Kidney (tissue), 14 donors: ENCODE data around the gene SERPINA6. TPM values are rescaled to one million over a fixed set of nuclear protein-coding genes. Genes with fewer than 3 reads are reported as not detected.

ENCODE experiments used
- DNase-seq, 5 donors: peaks; one replicate each; pipeline ENCODE4 v3.0.0-alpha.2; 2013 to 2020
- FAIRE-seq: peaks from 2 replicates; lab custom pipeline; 2012; peaks lifted over from hg19 to GRCh38; lab: Jason Lieb, UNC
- H3K27ac ChIP-seq, 2 donors: one replicate each; pipeline ENCODE4 v1.7.0; 2013; ENCODE audit warnings: low read depth in 2 of 2, low read length in 2 of 2, inconsistent platforms in 1 of 2
- H3K27me3 ChIP-seq: one replicate; pipeline ENCODE4 v1.7.1; 2013; ENCODE audit warnings: low read length, inconsistent platforms; ENCODE audit not compliant: control insufficient read depth, insufficient read depth
- H3K36me3 ChIP-seq, 3 donors: one replicate each; pipeline versions ENCODE4 v1.7.0 to v1.7.1; 2013; ENCODE audit warnings: low read length in 3 of 3, control low read depth in 1 of 3, inconsistent platforms in 1 of 3; ENCODE audit not compliant: insufficient read depth in 3 of 3, control insufficient read depth in 2 of 3
- H3K4me1 ChIP-seq, 3 donors: one replicate each; pipeline versions ENCODE4 v1.7.0 to v1.7.1; 2013; ENCODE audit warnings: low read length in 3 of 3, inconsistent platforms in 1 of 3, low read depth in 1 of 3; ENCODE audit not compliant: control insufficient read depth in 2 of 3, insufficient read depth in 2 of 3
- H3K4me3 ChIP-seq, 3 donors: one replicate each; pipeline versions ENCODE4 v1.7.0 to v1.8.1; 2013; ENCODE audit warnings: low read length in 3 of 3, control low read depth in 1 of 3, inconsistent platforms in 1 of 3
- H3K9ac ChIP-seq, 3 donors: one replicate each; pipeline versions ENCODE4 v1.7.0 to v1.7.1; 2013; ENCODE audit warnings: low read length in 3 of 3, control low read depth in 1 of 3, inconsistent platforms in 1 of 3
- H3K9me3 ChIP-seq, 3 donors: one replicate each; pipeline versions ENCODE4 v1.7.0 to v1.7.1; 2013; ENCODE audit warnings: low read length in 3 of 3, control low read depth in 1 of 3, inconsistent platforms in 1 of 3; ENCODE audit not compliant: control insufficient read depth in 2 of 3, insufficient read depth in 1 of 3
- CTCF ChIP-seq: IDR thresholded peaks from 3 replicates; pipeline ENCODE4 v1.5.1; 2012; ENCODE audit warnings: mild to moderate bottlenecking, moderate library complexity, borderline replicate concordance; ENCODE audit not compliant: insufficient read depth; ENCODE audit errors: extremely low read depth
- intact Hi-C: fragments of 100-400 bp; cut with DNase I; formaldehyde crosslinking; loops from one replicate; pipeline ENCODE4 v1.11.1; 2022
- polyA plus RNA-seq: library from polyadenylated mRNA; stranded (reverse); fragments of 350-450 nt; fragmentation: Illumina TruSeq; extraction: RNeasy Lipid Tissue Mini Kit (QIAGEN cat#74804); gene quantifications from one replicate; pipeline ENCODE4 v1.2.3, GENCODE V29; 2014; ENCODE audit warnings: low read depth, low replicate concordance; ENCODE audit not compliant: insufficient read depth
- total RNA-seq: library from RNA; stranded (reverse); fragmentation: NEBNext Ultra II Directional; extraction: Animal tissue kit (Norgen Biotek cat#: 25700); gene quantifications from one replicate; pipeline ENCODE4 v1.2.1, GENCODE V29; 2021
- donor health status: control.
- donor health status: control.
- donor health status: control.
- donor health status: control.
- donor health status: control.
- donor health status: DM: yes; HTN: yes; CAD: no.
- donor health status: Normal renal cell carcinoma (clear cell type).

SERPINA6 gene
- total and polyA plus RNA-seq, 2 donors from 2014 or later, result 1.7 to 12.9 TPM

- H3K27me3 ChIP-seq, result no peaks in the 10 kb centered on the region
- no peaks in the 10 kb centered on the region for H3K4me1 ChIP-seq
- no peak overlapping the region for H3K4me3 ChIP-seq
- no peak overlapping the region for H3K27ac ChIP-seq
- intact Hi-C loops, result no loop called here
- no peak overlapping the region for H3K9ac ChIP-seq
- DNase-seq, result no peak
- no peaks in the 10 kb centered on the region for H3K9me3 ChIP-seq
- TF ChIP-seq CTCF, result no peak
- H3K36me3 ChIP-seq, result peaks cover 0 to 6% (median 0%) of the 10 kb centered on the region in 3 donors
- FAIRE-seq, result no peak
Observed at GRCh38 chr14:94313991-94314655, 9.0 kb downstream of the SERPINA6 start.

- FAIRE-seq, result no peak
- Histone ChIP-seq H3K27me3 (no peaks in the 10 kb centered on the region), H3K9me3 (peaks cover 0 to 6% (median 0%) of the 10 kb centered on the region in 3 donors), H3K4me3 (no peak overlapping the region), H3K36me3 (peaks cover 0 to 6% (median 0%) of the 10 kb centered on the region in 3 donors), H3K27ac (no peak overlapping the region), H3K9ac (no peak overlapping the region), H3K4me1 (no peaks in the 10 kb centered on the region)
- no peak for DNase-seq
- TF ChIP-seq CTCF, result no peak
- intact Hi-C loops, result no loop called here
Observed at GRCh38 chr14:94312481-94313246, 10.5 kb downstream of the SERPINA6 start.

GRCh38 chr14:94310248-94310647 is 12.9 kb downstream of the SERPINA6 start:
- no peak for FAIRE-seq

More at GRCh38 chr14:94310248-94310647, 12.9 kb downstream of the SERPINA6 start:
- no peak for DNase-seq
- no peaks in the 10 kb centered on the region for H3K27me3 ChIP-seq
- H3K9me3 ChIP-seq, result peaks cover 0 to 13% (median 0%) of the 10 kb centered on the region in 3 donors
- no peak overlapping the region for H3K27ac ChIP-seq
- H3K9ac ChIP-seq, result no peak overlapping the region
- H3K4me3 ChIP-seq, result no peak overlapping the region
- H3K4me1 ChIP-seq, result no peaks in the 10 kb centered on the region
- peaks cover 0 to 6% (median 0%) of the 10 kb centered on the region in 3 donors for H3K36me3 ChIP-seq
- no peak for TF ChIP-seq CTCF
- intact Hi-C loops, result no loop called here
